ENCODE data around the gene CDC6.

CDC6 gene

DNA sequence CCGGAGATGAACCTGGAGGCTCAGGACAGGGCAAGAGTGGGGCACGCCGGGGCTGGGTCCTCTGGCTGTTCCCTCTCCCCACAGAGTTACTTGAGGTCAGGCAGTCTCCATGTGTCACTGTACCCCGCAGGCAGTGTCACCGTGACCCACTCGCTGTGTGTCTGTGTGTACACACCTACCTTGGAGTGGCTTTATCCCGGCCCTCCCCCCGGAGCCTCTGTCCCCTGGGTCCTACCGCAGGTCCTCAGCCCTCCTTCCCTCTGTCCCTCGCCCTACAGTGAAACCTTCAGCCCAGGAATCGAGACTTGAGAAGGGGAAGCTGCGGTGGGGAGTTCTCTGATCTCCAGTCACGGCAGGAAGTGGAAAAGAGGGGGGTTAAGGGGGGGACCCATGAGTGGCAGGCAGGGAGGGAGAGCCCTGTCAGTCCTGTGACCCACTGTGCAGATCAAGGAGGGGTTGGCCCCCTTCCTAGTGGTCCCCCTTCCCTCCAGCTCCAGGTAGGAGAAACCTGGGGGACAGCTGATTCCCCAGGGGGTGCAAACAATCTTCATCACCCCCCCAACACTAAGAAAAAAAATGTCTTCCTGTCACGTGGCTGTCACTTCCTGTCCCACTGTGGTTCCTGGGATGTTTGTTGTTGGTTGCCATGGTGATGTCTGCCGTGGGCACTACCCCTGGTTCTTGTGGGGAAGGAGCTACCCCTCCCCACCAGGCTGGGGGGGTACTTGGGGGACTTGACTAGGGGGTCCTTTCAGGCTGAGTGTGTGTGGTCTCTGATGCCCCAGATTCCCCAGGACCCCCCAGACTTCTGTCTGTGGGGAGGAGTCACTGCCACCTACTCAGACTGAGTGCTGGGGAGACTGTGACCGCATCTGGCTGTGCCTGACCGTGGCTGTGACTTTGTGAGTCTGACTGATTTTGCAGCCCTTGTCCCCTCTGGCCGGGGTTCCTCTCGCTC is 35.0 kb downstream of the CDC6 start:
- TF ChIP-seq CTCF (IDR thresholded peaks at IDR 0.05; ENCODE audit: low read depth, low read length) = no peak
- peak; percentile 65 for DNase-seq (ENCODE audit: extremely low read depth, low read depth)

DNA sequence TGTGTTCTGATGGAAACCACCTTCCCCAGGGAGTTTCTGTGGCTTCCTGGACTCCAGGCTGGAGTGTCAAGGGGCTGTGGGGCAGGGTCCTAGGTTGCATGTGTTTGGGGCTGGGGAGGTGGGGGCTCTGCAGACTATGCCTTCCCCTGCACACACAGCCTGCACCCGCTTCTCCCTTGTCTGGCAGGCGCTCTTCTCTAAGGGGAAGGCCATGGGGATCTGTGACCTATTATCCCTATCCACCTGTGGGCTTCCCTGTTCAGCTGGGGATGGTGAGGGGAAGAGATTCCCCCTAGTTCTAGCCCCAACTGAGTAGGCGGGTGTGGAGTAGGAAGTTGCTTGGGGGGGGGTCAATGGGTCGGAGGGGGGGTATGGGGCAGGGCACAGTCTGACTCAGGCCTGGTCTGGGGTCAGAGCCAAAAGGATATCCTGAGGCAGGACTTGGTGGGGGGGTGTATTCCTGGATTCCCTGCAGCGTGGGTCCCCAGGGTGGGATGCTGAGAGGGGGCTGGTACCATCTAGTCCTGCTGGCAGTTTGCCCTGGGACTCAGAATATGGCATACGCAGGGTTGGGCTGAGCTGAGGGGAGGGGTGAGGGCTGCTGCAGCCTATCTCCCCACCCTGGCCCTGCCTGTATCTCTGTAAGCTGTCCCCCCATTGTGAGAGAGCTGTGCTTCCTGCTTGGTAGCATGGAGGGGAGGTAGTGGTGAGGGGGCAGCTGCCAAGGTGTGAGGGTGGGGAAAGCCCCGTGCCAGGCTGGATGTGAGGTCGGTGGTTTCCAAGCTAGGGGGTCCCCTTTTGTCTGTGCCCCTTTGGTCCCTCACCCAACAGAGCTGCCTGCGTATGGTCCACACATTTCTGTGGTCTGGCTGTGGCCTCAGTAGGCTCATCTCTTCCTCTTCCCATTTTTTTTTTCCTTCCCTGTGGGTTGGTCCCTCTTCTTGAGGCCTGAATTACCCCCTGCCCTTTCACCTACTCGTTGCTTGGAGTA is 36.0 kb downstream of the CDC6 start:
- no peak for TF ChIP-seq CTCF (IDR thresholded peaks at IDR 0.05; ENCODE audit: low read depth, low read length)
- DNase-seq (ENCODE audit: extremely low read depth, low read depth) = no peak

GRCh38 chr17:40325156-40326013 is 37.7 kb downstream of the CDC6 start:
- no peak for TF ChIP-seq CTCF (IDR thresholded peaks at IDR 0.05; ENCODE audit: low read depth, low read length)
- no peak for DNase-seq (ENCODE audit: extremely low read depth, low read depth)

GRCh38 chr17:40326014-40326831 is 38.5 kb downstream of the CDC6 start:
- DNase-seq (ENCODE audit: extremely low read depth, low read depth) = no peak

GRCh38 chr17:40326832-40327199 is 39.1 kb downstream of the CDC6 start:
- no peak for DNase-seq (ENCODE audit: extremely low read depth, low read depth)
- no peak for TF ChIP-seq CTCF (IDR thresholded peaks at IDR 0.05; ENCODE audit: low read depth, low read length)

More at GRCh38 chr17:40326014-40326831, 38.5 kb downstream of the CDC6 start:
- TF ChIP-seq CTCF (IDR thresholded peaks at IDR 0.05; ENCODE audit: low read depth, low read length) = no peak

DNA sequence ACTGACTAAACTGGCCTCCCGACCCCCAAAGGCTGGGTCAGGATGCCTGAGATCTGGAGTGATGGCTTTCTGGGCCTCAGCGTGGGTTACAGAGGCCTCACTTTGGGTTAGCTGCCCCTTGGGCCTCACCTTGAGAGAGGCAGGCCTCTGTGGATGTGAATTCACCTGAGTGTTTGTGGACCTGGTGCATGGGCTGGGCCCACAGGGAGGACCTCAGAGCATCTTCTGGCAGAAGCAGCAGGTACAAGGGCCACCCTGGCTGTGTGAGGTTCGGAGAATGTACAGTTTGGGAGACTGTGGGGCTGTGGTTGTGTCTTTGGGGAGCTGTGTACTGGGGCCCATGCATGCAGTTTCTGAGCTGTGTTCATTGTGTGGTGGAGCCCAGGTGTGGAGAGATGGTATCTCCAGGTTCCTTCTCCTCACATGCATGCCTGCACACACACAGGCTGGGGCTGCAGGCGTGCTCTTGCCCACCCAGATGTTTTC is 39.6 kb downstream of the CDC6 start:
- TF ChIP-seq CTCF (IDR thresholded peaks at IDR 0.05; ENCODE audit: low read depth, low read length) = no peak
- DNase-seq (ENCODE audit: extremely low read depth, low read depth) = no peak

Measured in AG09319 (cell line).